Lung (tissue), 12 donors: Measurements from ENCODE around the gene MSRB3. TPM values are rescaled to one million over a fixed set of nuclear protein-coding genes. Genes with fewer than 3 reads are reported as not detected.

Experiments used
- ATAC-seq: fragments of 200-7000 bp; cut with Tn5 transposase; one replicate; pipeline ENCODE4 v1.9.1; 2020; ENCODE audit warnings: moderate number of reproducible peaks; ENCODE audit not compliant: insufficient read depth, low FRiP score
- DNase-seq, 3 donors: peaks; one replicate each; pipeline ENCODE4 v3.0.0-alpha.2; 2013 to 2017
- H3K27ac ChIP-seq, 2 donors: one replicate each; pipeline ENCODE4 v1.5.1; 2013; ENCODE audit warnings: mild to moderate bottlenecking in 2 of 2, moderate library complexity in 2 of 2, control low read depth in 1 of 2, inconsistent platforms in 1 of 2, low read depth in 1 of 2, low read length in 1 of 2
- H3K27me3 ChIP-seq, 3 donors: one replicate each; pipeline ENCODE4 v1.5.1; 2013; ENCODE audit warnings: low read length in 2 of 3; ENCODE audit not compliant: control insufficient read depth in 3 of 3, insufficient read depth in 3 of 3
- H3K36me3 ChIP-seq, 4 donors: one replicate each; pipeline ENCODE4 v1.5.1; 2013; ENCODE audit warnings: low read length in 4 of 4, mild to moderate bottlenecking in 1 of 4, moderate library complexity in 1 of 4; ENCODE audit not compliant: control insufficient read depth in 4 of 4, insufficient read depth in 4 of 4
- H3K4me1 ChIP-seq, 5 donors: one replicate each; pipeline ENCODE4 v1.5.1; 2013; ENCODE audit warnings: low read length in 5 of 5, mild to moderate bottlenecking in 2 of 5, moderate library complexity in 1 of 5; ENCODE audit not compliant: control insufficient read depth in 5 of 5, insufficient read depth in 5 of 5
- H3K4me3 ChIP-seq: one replicate; pipeline ENCODE4 v1.5.1; 2013; ENCODE audit warnings: mild to moderate bottlenecking, control low read depth, moderate library complexity
- H3K9ac ChIP-seq, 2 donors: one replicate each; pipeline ENCODE4 v1.5.1; 2013; ENCODE audit warnings: low read length in 2 of 2, control low read depth in 1 of 2; ENCODE audit not compliant: insufficient read depth in 1 of 2
- H3K9me3 ChIP-seq, 4 donors: one replicate each; pipeline ENCODE4 v1.5.1; 2013; ENCODE audit warnings: low read length in 3 of 4, mild to moderate bottlenecking in 1 of 4, moderate library complexity in 1 of 4; ENCODE audit not compliant: control insufficient read depth in 4 of 4, insufficient read depth in 3 of 4
- CTCF ChIP-seq: IDR thresholded peaks from 2 replicates; pipeline ENCODE4 v1.5.1; 2012; ENCODE audit warnings: mild to moderate bottlenecking; ENCODE audit errors: control extremely low read depth, extremely low read depth
- WGBS, 2 donors: extraction: QIAGEN DNeasy Blood & Tissue Kit; methylation state at CpG; one replicate each; pipeline ENCODE4 v1.1.7; 2013; 5-methylcytosine and 5-hydroxymethylcytosine counted together
- polyA plus RNA-seq, 2 donors: library from polyadenylated mRNA; stranded (reverse); fragments of 200-250 nt; gene quantifications; one replicate each; pipeline ENCODE4 v1.2.1, GENCODE V29; 2013
- total RNA-seq, 2 donors: library from RNA; depleted of rRNA in 1 of 2; stranded (reverse); fragments of >200 nt in 1 of 2; gene quantifications; one replicate each; pipeline ENCODE4 v1.2.1, GENCODE V29; 2014 to 2021
- donor health status: control.
- donor health status: control.
- donor health status: Bipolar disorder and iron deficiency.
- donor health status: healthy.
- donor health status: DM: yes; HTN: yes; CAD: no.

The MSRB3 gene
- total and polyA plus RNA-seq, 4 donors = 11.5 to 41.5 (median 28.3) TPM

DNA sequence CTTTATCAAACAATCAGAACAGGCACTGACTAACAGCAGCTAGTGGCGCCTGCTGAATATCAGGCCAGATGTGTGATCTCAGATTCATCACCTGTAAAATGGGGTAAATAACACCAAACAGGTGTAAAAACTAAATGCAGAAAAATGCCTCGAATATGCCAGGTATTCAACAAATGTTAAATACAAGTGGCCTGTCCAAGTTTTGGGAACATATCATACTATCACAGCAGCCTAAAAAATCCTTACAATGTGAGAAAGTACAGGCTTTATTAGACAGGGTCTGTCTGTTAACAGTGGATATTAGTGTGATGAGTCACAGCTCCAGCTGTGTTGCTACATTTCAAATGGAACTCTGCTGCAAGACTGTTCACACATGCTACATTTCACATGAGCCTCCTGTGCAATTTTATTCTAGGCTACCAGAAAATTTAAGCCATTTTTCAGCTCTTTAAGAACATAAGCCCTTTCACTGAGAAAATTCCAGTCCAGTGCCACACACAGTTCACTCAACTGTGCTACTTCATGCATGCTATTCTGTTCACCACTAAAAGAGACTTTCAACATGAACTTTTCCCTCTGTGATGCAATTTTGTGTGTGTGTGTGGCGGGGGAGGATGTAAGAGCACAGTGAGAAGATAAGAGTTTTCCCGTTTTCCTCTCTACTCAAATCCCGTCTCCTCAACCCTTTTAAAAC is 56.7 kb downstream of the MSRB3 start:
- Histone ChIP-seq H3K27ac (no peak overlapping the region), H3K9me3 (no peaks in the 10 kb centered on the region), H3K36me3 (peaks cover 0 to 4% (median 1%) of the 10 kb centered on the region in 4 donors), H3K27me3 (no peaks in the 10 kb centered on the region), H3K9ac (peak overlapping the region in 1 of 2 donors; percentile 61), H3K4me3 (no peak overlapping the region), H3K4me1 (peaks cover 0 to 27% (median 6%) of the 10 kb centered on the region in 5 donors)
- TF ChIP-seq CTCF = no peak
- ATAC-seq (peak; percentile 66), DNase-seq (peak; percentile 58 to 89 (median 88))
- WGBS, 2 donors = 71 to 73% methylated on average over 5 of the region's 5 CpGs

DNA sequence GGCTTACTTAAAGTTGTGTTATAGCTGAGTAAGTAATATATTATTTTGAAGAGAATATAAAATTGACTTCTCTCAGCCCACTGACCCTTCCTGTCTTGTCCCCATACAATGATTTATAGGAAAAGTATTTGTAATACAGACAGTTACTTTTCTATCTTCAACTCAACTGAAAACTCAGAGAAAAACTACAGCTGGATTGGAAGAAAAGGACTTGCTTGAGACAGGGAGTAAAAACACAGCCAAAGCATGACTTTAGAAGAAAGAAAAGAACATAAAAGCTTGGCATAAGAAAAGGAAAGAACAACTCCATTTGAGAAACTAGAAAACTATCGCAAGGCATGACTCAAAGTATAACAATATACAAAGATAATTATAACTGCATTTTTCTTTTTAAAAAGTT is 57.5 kb downstream of the MSRB3 start:
- Histone ChIP-seq H3K4me3 (no peak overlapping the region), H3K9me3 (no peaks in the 10 kb centered on the region), H3K27me3 (no peaks in the 10 kb centered on the region), H3K4me1 (peaks cover 0 to 23% (median 6%) of the 10 kb centered on the region in 5 donors), H3K27ac (peak overlapping the region in 1 of 2 donors; percentile 45), H3K36me3 (peaks cover 0 to 2% (median 0%) of the 10 kb centered on the region in 4 donors), H3K9ac (peak overlapping the region; percentile 26 to 61)
- DNase-seq (peak in 2 of 3 donors; percentile 24 to 33), ATAC-seq (no peak)
- no peak for TF ChIP-seq CTCF
- WGBS, 2 donors = 91 to 92% methylated on average over 1 of the region's 1 CpG

- WGBS, 2 donors = 91 to 100% methylated on average over 1 of the region's 1 CpG
- Histone ChIP-seq H3K9ac (no peak overlapping the region), H3K4me1 (peaks cover 0 to 23% (median 0%) of the 10 kb centered on the region in 5 donors), H3K27ac (no peak overlapping the region), H3K36me3 (no peaks in the 10 kb centered on the region), H3K4me3 (no peak overlapping the region), H3K9me3 (no peaks in the 10 kb centered on the region), H3K27me3 (no peaks in the 10 kb centered on the region)
- ATAC-seq (no peak), DNase-seq (no peak)
- TF ChIP-seq CTCF = no peak
These were observed 60.7 kb downstream of the MSRB3 start for GRCh38 chr12:65339161-65339560.
